Calu3 (cell line): ENCODE data around the gene SLC25A21. TPM values are rescaled to one million over a fixed set of nuclear protein-coding genes. Genes with fewer than 3 reads are reported as not detected.

ENCODE experiments used
- BruUV-seq: library from RNA; stranded (reverse); fragments of 400-500 nt; replicated peaks from 2 replicates; lab custom pipeline; 2021; lab: Mats Ljungman, UMichigan
- CTCF ChIA-PET: fragments of 300-600 bp; sonication (Branson Sonifier 250); formaldehyde crosslinking; loops from one replicate; lab custom pipeline; 2022; ENCODE audit warnings: antibody characterized with exemption; lab: Charles Lee
- DNase-seq: peaks from one replicate; pipeline ENCODE4 v3.0.0; 2022
- H3K27ac Mint-ChIP-seq: one replicate; pipeline ENCODE4 v1.8.0; 2022; ENCODE audit warnings: mixed read lengths; ENCODE audit not compliant: unreplicated experiment
- H3K27me3 Mint-ChIP-seq: one replicate; pipeline ENCODE4 v1.8.0; 2022; ENCODE audit warnings: mixed read lengths; ENCODE audit not compliant: unreplicated experiment
- H3K36me3 Mint-ChIP-seq: one replicate; pipeline ENCODE4 v1.8.0; 2022; ENCODE audit warnings: mild to moderate bottlenecking, moderate library complexity, mixed read lengths; ENCODE audit not compliant: insufficient read depth, unreplicated experiment
- H3K4me1 Mint-ChIP-seq: one replicate; pipeline ENCODE4 v1.8.0; 2022; ENCODE audit warnings: mild to moderate bottlenecking, low read depth, mixed read lengths; ENCODE audit not compliant: unreplicated experiment
- H3K4me3 Mint-ChIP-seq: one replicate; pipeline ENCODE4 v1.8.0; 2022; ENCODE audit warnings: mild to moderate bottlenecking, low read depth, moderate library complexity, mixed read lengths; ENCODE audit not compliant: unreplicated experiment
- H3K9me3 Mint-ChIP-seq: one replicate; pipeline ENCODE4 v1.8.0; 2022; ENCODE audit warnings: low read depth, mixed read lengths; ENCODE audit not compliant: unreplicated experiment
- CTCF ChIP-seq: fragments of 200-600 bp; IDR thresholded peaks from one replicate; pipeline ENCODE4 v1.8.0; 2022; ENCODE audit warnings: antibody characterized with exemption; ENCODE audit not compliant: unreplicated experiment
- intact Hi-C: fragments of 100-400 bp; cut with micrococcal nuclease; formaldehyde crosslinking; loops from one replicate; pipeline ENCODE4 v1.10.0; 2022; ENCODE audit not compliant: unreplicated experiment
- total RNA-seq: library from RNA; stranded (reverse); gene quantifications from 2 replicates; pipeline ENCODE4 v1.2.3, GENCODE V29; 2022

The SLC25A21 gene
- total RNA-seq, 1 experiment from 2014 or later: 1.4 TPM

DNA sequence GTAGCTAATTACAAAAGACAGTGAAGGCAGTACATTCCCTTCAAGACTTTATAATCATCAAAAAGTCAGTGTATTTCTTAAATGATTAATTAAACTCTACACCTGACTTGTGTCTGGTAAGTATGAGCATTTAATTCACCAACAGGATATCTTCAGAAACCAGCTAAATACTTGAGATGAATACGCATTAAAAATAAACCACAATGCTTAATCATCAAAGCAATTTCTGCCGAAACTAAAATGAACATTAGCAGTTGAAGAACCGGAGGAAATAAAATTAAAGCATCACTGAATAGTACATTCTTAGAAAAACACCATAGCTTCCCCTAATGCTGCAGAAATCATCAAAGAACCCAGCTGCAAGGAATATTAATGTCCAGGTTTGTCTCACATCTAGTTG, 32.7 kb downstream of the SLC25A21 start:
- CTCF ChIA-PET: no interaction called here
- Mint-ChIP-seq H3K9me3 (no peaks in the 10 kb centered on the region), H3K36me3 (no peaks in the 10 kb centered on the region), H3K27me3 (no peaks in the 10 kb centered on the region), H3K4me1 (no peaks in the 10 kb centered on the region), H3K27ac (no peak overlapping the region), H3K4me3 (no peak overlapping the region)
- intact Hi-C loops: loop anchor here (5.0 to 10.0 kb wide), 2 partner anchors 195 to 492 kb away; no protein-coding TSS in a partner anchor
- BruUV-seq: no TSS peak
- TF ChIP-seq CTCF: no peak
- no peak for DNase-seq

DNA sequence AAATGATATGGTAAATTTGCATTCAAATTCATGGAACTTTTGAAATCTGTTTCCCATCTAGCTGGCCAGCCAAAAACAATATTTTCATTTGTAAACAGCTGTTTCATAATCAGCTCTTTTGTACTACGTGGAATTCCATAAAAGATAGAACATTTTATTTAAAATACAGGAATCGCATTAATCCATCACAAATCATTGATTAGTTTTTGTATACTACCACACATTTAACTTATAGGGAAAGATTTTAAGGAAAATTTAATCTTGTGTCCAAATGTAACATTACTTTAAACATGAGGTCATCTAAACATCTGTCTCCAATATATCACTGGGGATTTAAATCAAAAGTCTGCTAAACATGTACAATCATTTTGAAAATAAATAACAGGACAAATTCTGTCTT, 33.5 kb downstream of the SLC25A21 start:
- Mint-ChIP-seq H3K27ac (no peak overlapping the region), H3K4me1 (peaks cover 2% of the 10 kb centered on the region), H3K27me3 (no peaks in the 10 kb centered on the region), H3K9me3 (no peaks in the 10 kb centered on the region), H3K4me3 (no peak overlapping the region), H3K36me3 (no peaks in the 10 kb centered on the region)
- BruUV-seq: no TSS peak
- intact Hi-C loops: loop anchor here (5.0 kb wide), 1 partner anchor 492 kb away; no protein-coding TSS in a partner anchor
- DNase-seq: no peak
- no peak for TF ChIP-seq CTCF
- CTCF ChIA-PET: no interaction called here

DNA sequence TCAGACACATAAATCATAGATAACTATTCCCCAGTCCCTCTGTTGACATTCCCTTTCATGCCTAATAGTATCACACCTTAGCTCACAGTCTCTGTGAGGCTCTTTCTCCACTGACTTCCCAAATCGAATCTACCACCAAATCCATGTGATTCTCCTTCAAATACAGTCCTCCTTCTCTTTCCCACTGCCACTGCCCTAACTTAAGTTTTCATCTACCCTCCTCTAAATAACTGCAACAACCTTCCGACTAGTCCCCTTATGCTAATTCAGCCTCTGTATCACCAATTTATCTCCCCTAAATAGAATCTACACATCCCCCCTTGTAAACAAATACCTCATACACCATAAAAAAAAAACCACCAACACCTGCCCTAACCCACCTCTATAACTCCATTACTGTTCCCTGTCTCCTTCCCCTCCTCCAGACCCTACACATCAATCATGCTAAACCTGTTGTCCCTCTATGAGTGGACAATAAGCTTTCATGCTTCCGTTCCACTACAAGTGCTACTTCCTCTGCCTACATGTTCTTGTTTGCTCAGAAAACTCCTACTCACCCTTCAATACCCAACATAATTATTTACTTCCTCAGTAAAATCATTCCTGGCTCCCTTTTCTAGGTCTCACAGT, 39.0 kb downstream of the SLC25A21 start:
- CTCF ChIA-PET: interaction anchor here (0.8 kb wide), 1 partner anchor 237 kb away, joined by 3 read pairs; no protein-coding TSS in a partner anchor
- H3K27me3 Mint-ChIP-seq: no peaks in the 10 kb centered on the region

GRCh38 chr14:37131205-37131604, 41.2 kb downstream of the SLC25A21 start:
- TF ChIP-seq CTCF: no peak
- Mint-ChIP-seq H3K36me3 (no peaks in the 10 kb centered on the region), H3K27me3 (no peaks in the 10 kb centered on the region), H3K9me3 (no peaks in the 10 kb centered on the region), H3K4me1 (peaks cover 10% of the 10 kb centered on the region), H3K27ac (no peak overlapping the region), H3K4me3 (no peak overlapping the region)
- DNase-seq: no peak
- no TSS peak for BruUV-seq
- intact Hi-C loops: no loop called here
- CTCF ChIA-PET: no interaction called here

More for the DNA sequence above, 39.0 kb downstream of the SLC25A21 start:
- Mint-ChIP-seq H3K9me3 (no peaks in the 10 kb centered on the region), H3K36me3 (no peaks in the 10 kb centered on the region), H3K4me1 (peaks cover 10% of the 10 kb centered on the region), H3K27ac (no peak overlapping the region), H3K4me3 (no peak overlapping the region)
- no peak for DNase-seq
- no peak for TF ChIP-seq CTCF
- intact Hi-C loops: no loop called here
- BruUV-seq: no TSS peak
